RWPE2 (cell line): Measurements from ENCODE around the gene WNK1.
"Not testable (repeated sequence)": the region's sequence is repeated elsewhere in the genome, so short reads cannot be mapped to it uniquely, and the experiment has no call there.

Source experiments
- ATAC-seq: fragments of 200-7000 bp; cut with Tn5 transposase; 3 replicates; pipeline ENCODE4 v1.9.1; 2021; ENCODE audit warnings: low read depth
- DNase-seq: peaks from one replicate; pipeline ENCODE4 v3.0.0-alpha.2; 2020; ENCODE audit warnings: low spot score
- H3K27ac ChIP-seq: fragments of 450-650 bp; 2 replicates; pipeline ENCODE4 v1.5.1; 2017; ENCODE audit warnings: mild to moderate bottlenecking; ENCODE audit not compliant: poor library complexity, severe bottlenecking
- H3K27me3 ChIP-seq: fragments of 250-450 bp; sonication (Bioruptor Pico); 2 replicates; pipeline ENCODE4 v1.5.1; 2021; ENCODE audit warnings: mild to moderate bottlenecking, moderate library complexity; ENCODE audit not compliant: insufficient read depth, poor library complexity, severe bottlenecking
- H3K36me3 ChIP-seq: fragments of 250-450 bp; sonication (Bioruptor Pico); 2 replicates; pipeline ENCODE4 v1.5.1; 2020; ENCODE audit warnings: low read depth, mild to moderate bottlenecking, moderate library complexity
- H3K4me1 ChIP-seq: fragments of 250-450 bp; sonication (Bioruptor Pico); 2 replicates; pipeline ENCODE4 v1.5.1; 2021; ENCODE audit warnings: mild to moderate bottlenecking, moderate library complexity; ENCODE audit not compliant: insufficient read depth, poor library complexity, severe bottlenecking
- H3K4me3 ChIP-seq: fragments of 250-450 bp; sonication (Bioruptor Pico); 2 replicates; pipeline ENCODE4 v1.5.1; 2021; ENCODE audit warnings: mild to moderate bottlenecking, moderate library complexity; ENCODE audit not compliant: severe bottlenecking
- H3K9me3 ChIP-seq: fragments of 250-450 bp; sonication (Bioruptor Pico); 2 replicates; pipeline ENCODE4 v1.5.1; 2021; ENCODE audit warnings: mild to moderate bottlenecking, moderate library complexity; ENCODE audit not compliant: severe bottlenecking
- CTCF ChIP-seq: fragments of 450-650 bp; IDR thresholded peaks from one replicate; pipeline ENCODE4 v1.5.1; 2017; ENCODE audit warnings: mild to moderate bottlenecking, moderate library complexity; ENCODE audit not compliant: poor library complexity, severe bottlenecking

The WNK1 gene

GRCh38 chr12:846421-846820, 94.0 kb downstream of the WNK1 start:
- TF ChIP-seq CTCF, result no peak
- DNase-seq, result no peak
- Histone ChIP-seq H3K36me3 (peaks cover 20% of the 10 kb centered on the region), H3K9me3 (no peaks in the 10 kb centered on the region), H3K4me1 (peaks cover 33% of the 10 kb centered on the region), H3K27ac (no peak overlapping the region), H3K27me3 (no peaks in the 10 kb centered on the region), H3K4me3 (no peak overlapping the region)
- ATAC-seq, result no peak

- TF ChIP-seq CTCF, result no peak
- Histone ChIP-seq H3K27ac (no peak overlapping the region), H3K27me3 (no peaks in the 10 kb centered on the region), H3K36me3 (peaks cover 7% of the 10 kb centered on the region), H3K4me3 (no peak overlapping the region), H3K4me1 (peaks cover 47% of the 10 kb centered on the region), H3K9me3 (no peaks in the 10 kb centered on the region)
- DNase-seq (no peak), ATAC-seq (no peak)
Observed at GRCh38 chr12:848173-848865, 95.9 kb downstream of the WNK1 start.

- ATAC-seq (no peak), DNase-seq (no peak)
- Histone ChIP-seq H3K9me3 (no peaks in the 10 kb centered on the region), H3K4me3 (no peak overlapping the region), H3K4me1 (peaks cover 43% of the 10 kb centered on the region), H3K27ac (no peak overlapping the region), H3K27me3 (no peaks in the 10 kb centered on the region), H3K36me3 (peaks cover 4% of the 10 kb centered on the region; the same call in 1 of the 2 replicates)
- no peak for TF ChIP-seq CTCF
Observed at GRCh38 chr12:848882-849527, 96.6 kb downstream of the WNK1 start.

- peaks cover 46% of the 10 kb centered on the region for H3K4me1 ChIP-seq
- not testable (repeated sequence) for H3K27me3 ChIP-seq, H3K36me3 ChIP-seq
Observed at GRCh38 chr12:849733-850437, 97.5 kb downstream of the WNK1 start.

GRCh38 chr12:851343-851742, 99.0 kb downstream of the WNK1 start:
- peak overlapping the region; percentile 83 for H3K27ac ChIP-seq

More at GRCh38 chr12:849733-850437, 97.5 kb downstream of the WNK1 start:
- ATAC-seq, H3K9me3 ChIP-seq, H3K4me3 ChIP-seq, DNase-seq, H3K27ac ChIP-seq: not testable (repeated sequence)

More at GRCh38 chr12:851343-851742, 99.0 kb downstream of the WNK1 start:
- peaks cover 47% of the 10 kb centered on the region for H3K4me1 ChIP-seq
- no peak for TF ChIP-seq CTCF
- H3K4me3 ChIP-seq, result no peak overlapping the region
- DNase-seq, result no peak
- H3K27me3 ChIP-seq, result no peaks in the 10 kb centered on the region
- no peak for ATAC-seq
- no peaks in the 10 kb centered on the region for H3K9me3 ChIP-seq
- peaks cover 4% of the 10 kb centered on the region; the same call in 1 of the 2 replicates for H3K36me3 ChIP-seq
